Activated effector memory CD4-positive, alpha-beta T cell treated with Interleukin-2 at 50 U/mL for 16 hours (primary cell): ENCODE measurements around the gene OR6C2.
"Not testable (repeated sequence)": the region's sequence is repeated elsewhere in the genome, so short reads cannot be mapped to it uniquely, and the experiment has no call there.

Source experiments
- DNase-seq: peaks from one replicate; pipeline ENCODE4 v3.0.0-alpha.2; 2020

Gene OR6C2

DNA sequence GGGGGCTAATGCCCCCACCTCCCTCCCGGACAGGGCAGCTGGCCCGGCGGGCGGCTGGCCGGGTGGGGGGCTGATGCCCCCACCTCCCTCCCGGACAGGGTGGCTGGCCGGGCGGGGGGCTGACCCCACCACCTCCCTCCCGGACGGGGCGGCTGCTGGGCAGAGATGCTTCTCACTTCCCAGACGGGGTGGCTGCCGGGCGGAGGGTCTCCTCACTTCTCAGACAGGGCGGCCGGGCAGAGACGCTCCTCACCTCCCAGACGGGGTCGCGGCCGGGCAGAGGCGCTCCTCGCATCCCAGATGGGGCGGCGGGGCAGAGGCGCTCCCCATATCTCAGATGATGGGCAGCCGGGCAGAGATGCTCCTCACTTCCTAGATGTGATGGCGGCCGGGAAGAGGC is 35.3 kb downstream of the OR6C2 start:
- not testable (repeated sequence) for DNase-seq

DNA sequence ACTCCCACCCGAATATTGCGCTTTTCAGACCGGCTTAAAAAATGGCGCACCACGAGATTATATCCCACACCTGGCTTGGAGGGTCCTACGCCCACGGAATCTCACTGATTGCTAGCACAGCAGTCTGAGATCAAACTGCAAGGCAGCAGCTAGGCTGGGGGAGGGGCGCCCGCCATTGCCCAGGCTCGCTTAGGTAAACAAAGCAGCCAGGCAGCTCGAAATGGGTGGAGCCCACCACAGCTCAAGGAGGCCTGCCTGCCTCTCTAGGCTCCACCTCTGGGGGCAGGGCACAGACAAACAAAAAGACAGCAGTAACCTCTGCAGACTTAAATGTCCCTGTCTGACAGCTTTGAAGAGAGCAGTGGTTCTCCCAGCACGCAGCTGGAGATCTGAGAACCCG is 40.4 kb downstream of the OR6C2 start:
- not testable (repeated sequence) for DNase-seq

DNA sequence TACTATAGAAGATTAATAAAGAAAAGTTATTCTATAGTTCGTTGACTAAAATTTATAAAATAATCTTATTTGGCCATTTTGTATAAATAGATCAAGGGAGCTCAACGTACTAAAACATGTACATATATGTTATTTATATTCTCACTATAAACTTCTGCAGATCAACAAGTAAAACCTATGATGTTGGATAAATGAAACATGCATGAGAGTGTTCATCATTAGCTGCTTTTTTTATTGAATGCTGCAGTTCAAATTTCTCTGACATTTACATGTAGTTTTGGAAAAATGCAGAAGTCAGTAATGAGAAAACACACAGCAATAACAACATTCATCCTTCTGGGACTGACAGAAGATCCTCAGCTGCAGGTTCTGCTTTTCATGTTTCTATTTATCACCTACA is 48.2 kb downstream of the OR6C2 start, which contains the start of gene OR6C68:
OR6C68 (plus strand) TSS at position 301 of the 400 bp plus-strand sequence; CDS start at position 301, 0 bp downstream.
- no peak for DNase-seq

DNA sequence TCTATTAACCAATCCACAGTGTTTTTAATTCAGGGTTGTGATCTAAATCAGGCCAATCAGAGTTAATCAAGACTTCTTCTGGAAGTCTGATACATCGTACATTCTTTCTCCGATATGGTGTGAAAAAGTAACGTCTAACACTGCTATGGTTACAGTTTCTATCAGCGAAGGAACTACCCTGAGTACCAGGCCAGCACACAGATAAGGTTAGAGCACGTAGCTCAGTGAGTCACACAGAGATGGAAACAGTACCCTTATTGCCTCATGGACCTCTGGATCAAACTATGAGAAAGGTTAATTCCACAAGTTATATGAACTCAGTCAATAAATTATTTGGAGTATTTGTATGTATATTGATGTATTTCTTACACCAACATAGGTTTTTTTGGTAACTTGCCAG is 51.6 kb downstream of the OR6C2 start:
- DNase-seq = no peak

DNA sequence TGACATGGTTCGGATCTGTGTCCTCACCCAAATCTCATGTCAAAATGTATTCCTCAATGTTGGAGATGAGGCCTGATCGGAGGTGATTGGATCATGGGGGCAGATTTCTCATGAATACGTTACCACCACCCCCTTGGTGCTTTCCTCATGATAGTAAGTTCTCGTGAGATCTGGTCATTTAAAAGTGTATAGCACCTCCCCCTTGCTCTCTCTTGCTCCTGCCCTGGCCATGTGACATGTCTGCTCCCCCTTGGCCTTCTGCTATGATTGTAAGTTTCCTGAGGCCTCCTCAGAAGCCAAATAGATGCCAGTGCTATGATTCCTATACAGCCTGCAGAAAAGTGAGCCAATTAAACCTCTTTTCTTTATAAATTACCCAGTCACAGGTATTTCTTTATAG is 55.4 kb downstream of the OR6C2 start:
- DNase-seq = no peak

DNA sequence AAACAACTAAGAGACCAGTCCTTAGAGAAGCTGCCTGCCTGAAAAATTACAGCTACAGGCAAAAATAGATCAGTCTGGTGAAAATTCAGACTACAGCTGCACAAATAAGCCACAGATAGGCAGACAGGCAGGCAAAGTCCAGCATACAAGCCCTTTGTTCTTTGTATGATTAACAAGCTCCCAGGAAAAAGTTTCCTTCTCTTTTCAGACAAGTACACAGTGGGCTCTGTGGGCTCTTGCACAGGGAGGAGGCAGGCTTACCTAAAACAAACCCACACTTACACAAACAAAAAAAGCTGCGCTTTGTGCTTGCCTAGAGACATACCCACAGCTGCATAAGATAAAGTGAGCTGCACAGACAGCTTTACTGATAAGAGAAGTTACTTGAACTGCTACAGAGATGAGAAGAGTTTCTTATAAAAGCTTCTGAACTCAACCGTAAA is 56.0 kb downstream of the OR6C2 start:
- no peak for DNase-seq

DNA sequence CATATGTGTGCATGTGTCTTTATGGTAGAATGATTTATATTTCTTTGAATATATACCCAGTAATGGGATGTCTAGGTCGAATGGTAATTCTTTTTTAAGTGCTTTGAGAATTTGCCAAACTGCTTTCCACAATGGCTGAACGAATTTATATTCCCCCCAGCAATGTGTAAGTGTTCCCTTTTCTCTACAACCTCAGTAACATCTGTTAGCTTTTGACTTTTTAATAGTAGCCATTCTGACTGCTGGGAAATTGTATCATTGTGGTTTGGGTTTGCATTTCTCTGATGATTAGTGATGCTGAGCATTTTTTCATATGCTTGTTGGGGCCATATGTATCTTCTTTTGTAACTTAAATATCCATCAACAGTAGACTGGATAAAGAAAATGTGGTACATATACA is 57.7 kb downstream of the OR6C2 start:
- DNase-seq = no peak
